Raji (cell line): Measurements from ENCODE around the gene BCAT1.

ENCODE experiments used
- POLR2A ChIP-seq: IDR thresholded peaks from 2 replicates; pipeline ENCODE4 v1.6.1; 2011; ENCODE audit warnings: low read depth, low read length, control low read depth; ENCODE audit not compliant: insufficient read depth

The BCAT1 gene

DNA sequence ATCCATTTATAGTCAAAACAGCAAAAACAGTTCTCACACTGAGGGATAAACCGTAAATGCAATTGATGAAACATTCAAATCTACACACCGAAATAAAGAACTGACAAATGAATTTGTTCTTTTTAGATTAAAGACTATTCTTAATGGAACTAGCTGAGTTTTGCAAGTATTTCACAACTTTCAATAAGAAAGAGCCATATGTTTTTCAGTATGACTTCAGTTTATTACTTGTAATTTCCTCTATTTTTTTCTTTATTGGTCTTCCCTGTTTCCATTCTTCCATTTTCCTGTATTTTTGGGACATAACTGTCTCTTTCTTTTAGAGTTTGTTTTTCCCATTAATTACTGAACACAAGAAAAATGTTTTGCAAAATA is 4.3 kb downstream of the BCAT1 start:
- TF ChIP-seq POLR2A, result no peak

DNA sequence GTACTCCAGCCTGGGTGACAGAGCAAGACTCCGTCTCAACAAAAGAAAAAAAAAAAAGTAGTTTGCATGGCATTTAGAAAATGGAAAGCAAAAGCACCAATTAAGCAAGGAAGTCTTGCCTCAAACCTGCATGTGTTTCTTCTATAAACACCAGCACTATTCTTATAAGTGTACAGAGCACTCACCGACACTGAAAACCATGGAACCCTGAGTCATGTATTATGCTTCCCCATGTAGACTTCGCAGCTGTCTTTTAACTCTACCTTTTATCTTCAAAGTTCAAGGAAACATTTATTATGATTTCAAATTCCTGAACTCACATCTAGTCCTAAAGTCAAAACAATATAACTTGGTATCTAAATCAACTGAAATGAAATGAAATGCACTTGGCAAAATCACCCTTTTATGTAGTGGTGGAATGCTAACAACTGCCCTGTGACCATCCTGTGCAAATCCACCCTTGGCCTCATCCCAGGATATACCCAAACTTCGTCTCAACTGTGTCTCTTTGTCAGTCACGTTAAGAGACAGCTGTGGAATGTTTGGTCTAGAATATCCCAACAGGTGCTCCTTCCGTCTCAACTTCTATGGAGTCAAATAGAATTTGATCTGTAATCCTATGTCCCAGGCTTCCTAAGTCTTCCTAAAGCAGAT is 4.8 kb downstream of the BCAT1 start:
- TF ChIP-seq POLR2A, result no peak

DNA sequence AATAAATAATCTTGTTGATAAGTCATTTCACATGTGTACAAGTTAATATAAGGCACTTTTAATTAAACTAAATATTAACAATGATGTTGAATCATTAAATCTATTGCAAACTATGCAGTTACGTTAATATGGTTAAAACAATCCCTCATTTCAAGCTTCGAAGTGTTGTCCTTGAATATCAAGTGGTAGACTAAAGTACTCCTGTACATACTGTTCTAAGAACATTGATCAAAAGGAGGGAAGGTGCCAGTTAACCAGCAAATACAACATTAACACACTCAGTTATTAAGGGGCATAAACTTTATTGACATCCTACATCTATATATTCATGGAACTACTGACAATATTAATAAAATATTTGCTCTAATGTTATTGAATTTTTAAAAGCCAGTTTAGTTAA is 8.7 kb downstream of the BCAT1 start:
- no peak for TF ChIP-seq POLR2A

DNA sequence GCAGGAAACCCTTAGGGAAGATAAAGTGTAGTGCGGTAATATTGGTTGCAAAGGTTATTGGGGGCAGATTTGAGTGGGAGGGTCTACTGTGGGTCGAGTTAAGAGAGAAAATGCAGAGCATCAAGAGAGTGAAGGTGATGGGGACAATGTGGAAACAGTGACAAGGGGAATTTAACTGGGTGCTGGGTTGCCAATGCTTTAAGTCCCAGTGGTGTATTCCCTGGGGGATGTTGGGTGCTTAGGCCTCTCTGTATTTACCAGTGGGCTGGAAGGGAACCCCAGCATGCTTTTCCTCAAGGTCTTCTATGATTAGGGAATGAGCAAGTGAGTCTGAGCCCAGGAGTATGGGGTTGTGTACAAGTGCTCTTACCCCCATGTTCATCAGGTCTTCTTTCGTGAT is 10.6 kb downstream of the BCAT1 start:
- TF ChIP-seq POLR2A, result no peak

DNA sequence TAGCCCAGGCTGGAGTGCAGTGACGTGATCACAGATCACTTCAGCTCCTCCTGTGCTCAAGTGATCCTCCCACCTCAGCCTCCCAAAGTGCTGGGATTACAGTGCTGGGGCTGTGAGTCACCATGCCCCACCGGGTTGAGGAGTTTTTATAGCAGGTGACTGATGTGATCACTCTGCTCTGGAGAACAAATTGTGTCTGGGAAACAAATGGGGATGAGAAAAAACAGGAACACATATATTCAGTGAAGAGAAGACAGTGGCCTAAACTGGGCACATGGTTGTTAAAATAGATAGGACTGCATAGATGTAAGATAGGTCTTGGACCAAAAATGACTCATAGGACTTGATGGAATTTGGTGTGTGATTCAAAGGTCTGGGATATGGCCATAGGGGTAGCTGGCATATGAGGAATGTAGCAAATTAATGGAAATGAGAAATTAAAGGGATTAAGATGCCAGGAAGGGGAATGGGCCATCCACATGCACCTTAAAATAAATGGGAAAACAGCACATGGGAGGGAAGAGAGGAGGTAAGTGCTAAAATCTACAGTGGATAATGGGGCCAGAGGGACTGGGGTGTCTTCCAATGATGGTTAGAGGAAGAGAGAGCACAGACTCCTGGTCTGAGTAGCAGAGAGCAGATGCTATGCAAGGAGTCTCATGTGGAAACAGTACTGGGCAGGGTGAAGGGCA is 11.2 kb downstream of the BCAT1 start:
- TF ChIP-seq POLR2A, result no peak

DNA sequence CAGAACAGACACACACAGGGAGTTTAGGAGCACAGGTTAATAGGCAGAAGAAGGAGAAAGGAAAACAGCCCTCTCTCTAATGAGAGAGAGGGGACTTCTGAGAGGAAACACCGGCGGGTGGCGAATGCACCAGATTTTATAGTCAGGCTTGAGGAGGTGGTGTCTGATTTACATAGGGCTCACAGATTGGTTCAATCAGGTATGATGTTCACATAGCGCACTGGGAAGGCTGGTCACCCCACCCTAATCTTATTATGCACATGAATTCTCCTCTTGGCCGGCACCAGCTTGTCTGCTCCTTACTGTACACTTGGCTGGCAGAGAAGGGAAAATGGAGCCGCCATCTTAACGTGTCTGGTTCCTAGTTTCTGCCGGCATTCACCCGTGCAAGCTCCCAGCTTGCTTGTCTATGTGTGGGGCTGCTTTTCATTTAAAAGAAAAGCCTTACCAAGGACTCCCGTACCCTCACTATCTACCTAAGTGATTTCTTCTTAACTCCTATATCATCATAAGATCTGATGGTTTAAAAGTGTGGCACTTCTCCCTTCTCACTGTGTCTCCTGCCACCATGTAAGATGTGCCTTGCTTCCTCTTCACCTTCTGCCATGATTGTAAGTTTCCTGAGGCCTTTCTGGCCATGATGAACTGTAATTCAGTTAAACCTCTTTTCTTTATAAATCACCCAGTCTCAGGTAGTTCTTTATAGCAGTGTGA is 15.1 kb downstream of the BCAT1 start:
- no peak for TF ChIP-seq POLR2A

DNA sequence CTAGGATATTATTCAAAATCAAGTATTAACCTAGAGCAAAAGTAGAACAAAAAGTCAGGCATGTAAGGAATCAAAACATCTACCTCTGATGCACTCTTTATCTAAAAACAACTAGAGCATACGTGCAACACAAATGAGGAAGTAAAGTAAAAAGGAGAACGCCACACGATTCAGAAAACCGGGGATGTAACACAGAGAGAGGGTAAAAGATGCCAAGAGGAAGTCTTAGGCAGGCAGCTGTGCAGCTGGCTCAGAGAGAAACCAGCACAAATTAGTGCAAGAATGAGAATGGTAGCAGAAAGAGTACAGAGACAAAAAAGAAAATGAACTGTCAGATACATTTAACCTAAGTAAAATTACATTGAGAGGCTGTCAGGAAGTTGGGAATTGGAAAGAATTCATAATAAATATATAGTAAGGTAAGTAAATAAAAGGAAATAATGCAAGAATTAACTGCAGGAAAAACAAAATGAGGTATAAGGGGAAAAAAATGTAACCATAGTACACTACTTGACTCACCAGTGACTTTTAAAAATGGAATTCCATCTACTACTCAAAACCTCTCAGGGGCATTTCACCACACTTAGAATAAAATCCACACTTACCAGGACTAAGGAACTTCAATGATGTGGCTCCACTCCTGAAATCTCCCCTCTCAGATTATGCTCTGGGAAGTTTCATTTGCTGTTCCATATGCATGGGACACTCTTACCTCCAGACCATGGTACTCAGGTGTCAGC is 17.1 kb downstream of the BCAT1 start:
- no peak for TF ChIP-seq POLR2A

DNA sequence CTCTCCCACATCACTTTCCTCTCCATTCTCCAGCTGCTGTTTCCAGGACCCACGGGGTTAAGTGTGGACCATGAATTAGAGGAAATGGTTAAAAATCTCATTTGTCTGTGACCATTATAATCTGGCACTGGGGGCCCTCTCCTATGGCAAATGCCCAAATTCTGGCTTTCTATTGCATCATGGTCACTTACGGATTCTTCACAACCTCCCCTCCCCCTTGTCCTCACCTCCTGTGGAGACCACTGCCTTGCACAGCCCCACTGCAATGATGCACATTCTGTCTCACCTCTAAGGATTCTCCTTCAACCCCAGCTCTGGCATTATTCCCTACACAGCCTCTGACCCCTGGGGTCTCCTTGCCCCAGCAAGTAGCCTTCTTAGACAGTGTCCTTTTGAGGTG is 18.9 kb downstream of the BCAT1 start:
- TF ChIP-seq POLR2A, result no peak

DNA sequence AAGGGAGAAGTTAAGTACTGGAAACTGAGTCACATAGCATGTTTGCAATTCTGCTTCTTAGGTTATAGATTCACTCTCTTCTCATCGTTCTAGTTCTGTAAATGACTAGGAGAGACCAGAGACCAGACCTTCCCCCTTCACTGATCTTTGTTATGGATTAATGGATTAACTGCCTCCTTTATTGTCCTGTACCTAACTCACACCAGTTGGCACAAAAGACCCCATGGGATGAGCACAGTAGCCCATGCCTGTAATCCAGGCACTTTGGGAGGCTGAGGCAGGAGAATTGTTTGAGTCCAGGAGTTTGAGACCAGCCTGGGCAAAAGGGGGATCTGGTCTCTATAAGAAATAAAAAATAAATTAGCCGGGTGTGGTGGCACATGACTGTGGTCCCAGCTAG is 20.8 kb downstream of the BCAT1 start:
- TF ChIP-seq POLR2A, result no peak

DNA sequence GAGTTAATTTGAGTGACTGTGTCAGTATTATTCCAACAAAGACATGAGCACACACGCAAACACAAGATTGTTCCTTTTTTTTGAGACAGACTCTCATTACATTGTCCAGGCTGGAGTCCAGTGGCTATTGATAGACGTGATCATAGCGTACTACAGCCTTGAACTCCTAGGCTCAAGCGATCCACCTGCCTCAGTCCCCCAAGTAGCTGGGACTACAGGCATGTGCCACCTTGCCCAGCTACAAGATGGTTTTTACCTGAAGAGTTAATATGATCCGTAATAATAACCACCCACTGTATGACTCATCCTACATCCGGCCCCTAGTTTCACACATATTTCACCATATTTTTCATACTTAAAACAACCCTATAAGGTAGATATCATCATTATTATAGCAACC is 26.8 kb downstream of the BCAT1 start:
- TF ChIP-seq POLR2A, result no peak

DNA sequence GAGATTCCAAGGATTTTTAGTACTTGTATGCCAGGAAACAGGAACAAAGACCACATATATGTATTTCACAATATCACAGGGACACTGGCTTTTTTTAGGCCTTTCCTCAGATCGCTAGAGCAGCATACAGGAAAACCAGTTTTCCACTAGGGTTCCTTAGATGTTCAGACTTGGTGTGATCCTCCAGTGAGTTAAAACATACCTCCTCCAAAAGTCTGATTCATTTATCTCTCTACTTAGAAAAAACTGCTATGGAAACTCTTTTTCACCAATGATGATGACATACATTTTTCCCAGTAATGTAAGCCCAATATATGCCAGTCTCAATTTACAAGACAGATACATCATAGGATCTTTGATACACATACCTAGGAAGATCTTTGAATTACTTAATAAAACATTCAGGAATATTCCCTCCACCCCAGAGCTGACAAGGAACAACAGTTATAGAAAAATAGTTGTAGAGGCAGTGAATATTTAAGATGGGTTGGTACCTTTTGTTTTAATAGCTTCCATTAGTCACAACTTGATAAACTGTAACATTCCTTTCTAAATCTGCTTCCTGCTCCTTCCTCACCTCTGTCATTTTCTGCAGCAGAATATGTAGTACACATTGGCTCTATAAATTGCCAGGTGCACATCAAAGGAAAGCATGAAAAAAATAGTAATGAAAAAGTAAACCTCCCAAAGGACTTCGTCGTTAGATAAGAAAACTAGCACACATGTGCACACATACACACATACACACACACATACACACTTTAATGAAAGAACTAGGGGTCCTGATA is 27.5 kb downstream of the BCAT1 start:
- no peak for TF ChIP-seq POLR2A

DNA sequence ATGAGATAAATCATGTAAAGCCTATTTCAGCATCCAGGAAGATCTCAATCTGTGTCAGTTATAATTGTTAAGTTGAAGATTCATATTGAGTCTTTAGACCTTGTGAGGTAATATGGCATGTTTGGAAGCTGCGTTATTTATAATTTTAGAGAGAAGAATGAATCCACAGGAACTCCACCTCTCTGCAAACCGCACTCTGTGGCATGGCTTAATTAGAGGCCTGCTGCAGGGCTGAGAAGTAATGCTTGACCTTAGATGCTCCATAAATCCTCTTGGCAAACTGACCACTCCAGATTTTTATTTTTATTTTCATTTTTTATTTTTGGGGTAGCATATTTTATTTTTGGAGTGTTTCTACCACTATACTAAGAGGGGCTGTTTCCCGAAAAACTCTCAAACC is 28.8 kb downstream of the BCAT1 start:
- TF ChIP-seq POLR2A, result no peak

DNA sequence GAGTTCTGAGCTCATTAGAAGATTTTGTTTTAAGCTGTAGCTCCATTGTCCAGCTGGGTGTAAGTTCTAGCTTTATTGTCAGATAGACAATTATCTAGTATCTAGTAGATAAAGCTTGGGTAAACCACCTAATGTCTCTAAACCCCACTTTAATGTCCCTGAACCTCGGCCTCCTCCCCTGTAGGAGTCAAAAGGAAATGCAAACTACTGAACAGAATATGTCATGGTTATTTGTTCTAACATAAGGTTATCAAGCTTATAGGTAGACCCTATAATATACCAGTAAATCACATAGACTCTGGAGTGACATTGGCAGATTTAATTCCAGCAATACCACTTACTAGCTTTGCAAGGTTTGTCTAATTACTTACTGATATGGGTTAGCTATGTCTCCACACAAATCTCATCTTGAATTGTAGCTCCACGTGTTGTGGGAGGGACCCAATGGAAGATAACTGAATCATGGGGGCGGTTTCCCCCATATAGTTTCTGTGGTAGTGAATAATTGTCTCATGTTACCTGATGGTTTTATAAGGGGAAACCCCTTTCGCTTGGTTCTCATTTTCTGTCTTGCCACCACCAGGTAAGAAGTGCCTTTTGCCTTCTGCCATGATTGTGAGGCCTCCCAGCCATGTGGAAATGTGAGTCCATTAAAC is 29.4 kb downstream of the BCAT1 start:
- no peak for TF ChIP-seq POLR2A

DNA sequence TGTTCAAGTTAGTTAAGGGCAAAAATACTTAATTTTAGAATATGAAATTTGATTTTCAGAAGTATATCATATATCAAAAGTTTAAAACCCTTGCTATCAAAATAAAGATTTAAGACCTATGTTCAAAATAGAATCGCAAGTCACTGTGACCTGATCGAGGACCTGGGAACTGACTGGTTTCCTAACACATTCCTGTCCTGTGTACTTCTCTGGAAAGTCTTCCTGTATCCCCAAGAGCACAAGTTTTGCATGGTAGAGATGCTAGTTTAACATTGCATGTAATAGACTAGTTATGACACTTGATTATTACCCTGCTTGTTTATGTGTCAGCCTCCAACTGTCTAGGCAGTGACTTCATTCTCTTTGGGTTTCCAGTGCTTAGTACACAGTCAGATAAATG is 30.3 kb downstream of the BCAT1 start:
- no peak for TF ChIP-seq POLR2A
